ENCODE measurements around the gene CREM. TPM values are rescaled to one million over a fixed set of nuclear protein-coding genes. Genes with fewer than 3 reads are reported as not detected.

The CREM gene
- total RNA-seq, 1 donor from 2014 or later = 42.8 TPM

DNA sequence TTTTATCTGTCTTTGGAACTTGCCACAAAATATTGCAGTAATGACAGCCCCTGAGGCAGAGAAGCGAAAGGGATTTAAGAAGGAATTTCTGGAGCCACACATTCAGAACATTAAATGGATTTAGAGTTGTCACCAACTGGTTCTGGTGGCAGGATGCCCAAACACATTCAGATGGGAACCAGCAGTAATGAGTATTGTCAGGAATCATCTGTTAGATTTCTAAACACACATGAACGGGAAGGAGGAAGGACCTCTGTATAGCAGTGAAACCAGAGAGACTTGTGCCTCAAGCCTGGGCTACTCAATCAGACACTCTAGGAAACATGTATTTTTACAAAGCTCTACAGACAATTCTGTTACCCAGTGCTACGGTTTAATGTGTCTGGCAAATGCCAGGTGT is 105.9 kb downstream of the CREM start:
- H3K27me3 Mint-ChIP-seq (ENCODE audit: unreplicated experiment) = no peaks in the 10 kb centered on the region
- H3K27ac Mint-ChIP-seq (ENCODE audit: unreplicated experiment) = no peak overlapping the region
- no peak for DNase-seq (ENCODE audit: low spot score)
- H3K4me1 Mint-ChIP-seq (ENCODE audit: unreplicated experiment) = peaks cover 11% of the 10 kb centered on the region
- no peaks in the 10 kb centered on the region for H3K36me3 Mint-ChIP-seq (ENCODE audit: low read depth, unreplicated experiment)
- TF ChIP-seq, protein P1, sequence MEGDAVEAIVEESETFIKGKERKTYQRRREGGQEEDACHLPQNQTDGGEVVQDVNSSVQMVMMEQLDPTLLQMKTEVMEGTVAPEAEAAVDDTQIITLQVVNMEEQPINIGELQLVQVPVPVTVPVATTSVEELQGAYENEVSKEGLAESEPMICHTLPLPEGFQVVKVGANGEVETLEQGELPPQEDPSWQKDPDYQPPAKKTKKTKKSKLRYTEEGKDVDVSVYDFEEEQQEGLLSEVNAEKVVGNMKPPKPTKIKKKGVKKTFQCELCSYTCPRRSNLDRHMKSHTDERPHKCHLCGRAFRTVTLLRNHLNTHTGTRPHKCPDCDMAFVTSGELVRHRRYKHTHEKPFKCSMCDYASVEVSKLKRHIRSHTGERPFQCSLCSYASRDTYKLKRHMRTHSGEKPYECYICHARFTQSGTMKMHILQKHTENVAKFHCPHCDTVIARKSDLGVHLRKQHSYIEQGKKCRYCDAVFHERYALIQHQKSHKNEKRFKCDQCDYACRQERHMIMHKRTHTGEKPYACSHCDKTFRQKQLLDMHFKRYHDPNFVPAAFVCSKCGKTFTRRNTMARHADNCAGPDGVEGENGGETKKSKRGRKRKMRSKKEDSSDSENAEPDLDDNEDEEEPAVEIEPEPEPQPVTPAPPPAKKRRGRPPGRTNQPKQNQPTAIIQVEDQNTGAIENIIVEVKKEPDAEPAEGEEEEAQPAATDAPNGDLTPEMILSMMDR (IDR thresholded peaks at IDR 0.05; ENCODE audit: unreplicated experiment) = no peak
- no peaks in the 10 kb centered on the region for H3K9me3 Mint-ChIP-seq (ENCODE audit: unreplicated experiment)
- no peak overlapping the region for H3K4me3 Mint-ChIP-seq (ENCODE audit: unreplicated experiment)

DNA sequence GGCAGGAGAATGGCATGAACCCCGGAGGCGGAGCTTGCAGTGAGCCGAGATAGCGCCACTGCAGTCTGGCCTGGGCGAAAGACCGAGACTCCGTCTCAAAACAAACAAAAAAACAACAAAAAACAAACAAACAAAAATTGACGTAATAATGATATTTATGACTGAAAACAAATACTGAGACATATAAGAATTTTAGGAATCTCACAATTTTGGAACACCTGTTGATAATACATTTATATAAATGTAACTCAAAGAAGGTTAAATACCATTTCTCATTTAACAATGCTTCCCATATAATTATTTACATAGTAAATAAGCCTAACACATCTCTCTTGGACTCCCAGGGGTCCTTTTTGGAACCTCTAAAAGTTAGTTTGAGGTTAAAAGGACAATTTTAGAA is 107.4 kb downstream of the CREM start:
- peaks cover 11% of the 10 kb centered on the region for H3K4me1 Mint-ChIP-seq (ENCODE audit: unreplicated experiment)
- no peak overlapping the region for H3K27ac Mint-ChIP-seq (ENCODE audit: unreplicated experiment)
- no peak overlapping the region for H3K4me3 Mint-ChIP-seq (ENCODE audit: unreplicated experiment)
- H3K9me3 Mint-ChIP-seq (ENCODE audit: unreplicated experiment) = no peaks in the 10 kb centered on the region
- H3K27me3 Mint-ChIP-seq (ENCODE audit: unreplicated experiment) = no peaks in the 10 kb centered on the region
- no peak for DNase-seq (ENCODE audit: low spot score)
- TF ChIP-seq, protein P1 (IDR thresholded peaks at IDR 0.05; ENCODE audit: unreplicated experiment) = no peak
- H3K36me3 Mint-ChIP-seq (ENCODE audit: low read depth, unreplicated experiment) = no peaks in the 10 kb centered on the region

DNA sequence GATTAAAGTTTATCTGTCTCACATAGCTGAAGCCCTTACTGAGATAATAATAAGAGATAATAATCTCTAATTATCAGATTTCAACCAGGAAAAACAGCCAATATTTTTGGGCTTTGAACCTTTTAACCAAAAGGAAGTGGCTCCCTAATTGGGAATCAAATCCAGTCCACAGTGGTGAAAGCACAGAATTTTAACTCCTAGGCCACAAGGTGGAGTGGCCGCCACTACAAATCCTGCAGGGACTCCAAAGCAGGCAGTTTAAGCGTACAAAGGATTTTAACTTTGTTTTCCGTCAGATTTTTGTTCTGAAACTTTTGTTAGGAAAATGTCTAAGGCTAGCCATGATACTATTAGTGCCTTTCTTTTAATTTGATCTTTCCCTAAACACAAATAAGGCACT is 110.1 kb downstream of the CREM start:
- no peak for DNase-seq (ENCODE audit: low spot score)
- H3K4me1 Mint-ChIP-seq (ENCODE audit: unreplicated experiment) = peaks cover 6% of the 10 kb centered on the region
- no peaks in the 10 kb centered on the region for H3K27me3 Mint-ChIP-seq (ENCODE audit: unreplicated experiment)
- TF ChIP-seq, protein P1 (IDR thresholded peaks at IDR 0.05; ENCODE audit: unreplicated experiment) = no peak
- no peak overlapping the region for H3K27ac Mint-ChIP-seq (ENCODE audit: unreplicated experiment)
- H3K4me3 Mint-ChIP-seq (ENCODE audit: unreplicated experiment) = no peak overlapping the region
- no peaks in the 10 kb centered on the region for H3K36me3 Mint-ChIP-seq (ENCODE audit: low read depth, unreplicated experiment)
- no peaks in the 10 kb centered on the region for H3K9me3 Mint-ChIP-seq (ENCODE audit: unreplicated experiment)

DNA sequence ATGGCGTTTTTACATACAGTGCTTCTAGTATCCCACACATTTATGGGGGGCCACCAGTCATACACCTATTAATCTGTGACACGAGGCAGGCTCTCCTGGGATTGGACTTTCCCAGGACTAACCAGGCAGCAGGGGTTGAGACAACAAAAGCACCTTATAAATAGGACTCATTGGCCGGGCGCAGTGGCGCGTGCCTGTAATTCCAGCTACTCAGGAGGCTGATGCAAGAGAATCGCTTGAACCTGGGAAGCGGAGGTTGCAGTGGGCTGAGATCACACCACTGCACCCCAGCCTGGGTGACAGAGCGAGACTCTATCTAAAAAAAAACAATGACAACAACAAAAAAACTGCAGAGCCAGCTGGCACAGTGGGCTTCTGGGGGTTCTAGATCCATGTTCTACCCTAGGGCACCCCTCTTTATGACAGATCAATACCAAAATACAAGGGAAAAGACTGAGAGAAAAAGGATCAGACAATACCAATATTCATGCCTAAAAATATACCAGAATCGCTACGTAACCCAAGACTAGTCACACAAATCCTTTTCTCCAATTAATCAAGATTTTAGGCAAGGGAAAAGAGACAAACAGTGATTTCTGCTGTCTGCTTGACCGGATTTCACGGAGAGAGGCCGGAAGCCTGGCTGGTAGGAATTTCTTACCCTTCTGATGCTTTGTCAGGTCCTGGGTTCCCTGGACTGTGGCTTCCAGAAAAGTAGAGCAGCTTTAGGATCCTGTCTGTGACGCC is 111.3 kb downstream of the CREM start:
- H3K27ac Mint-ChIP-seq (ENCODE audit: unreplicated experiment) = no peak overlapping the region
- H3K9me3 Mint-ChIP-seq (ENCODE audit: unreplicated experiment) = no peaks in the 10 kb centered on the region
- no peaks in the 10 kb centered on the region for H3K36me3 Mint-ChIP-seq (ENCODE audit: low read depth, unreplicated experiment)
- peaks cover 6% of the 10 kb centered on the region for H3K4me1 Mint-ChIP-seq (ENCODE audit: unreplicated experiment)
- TF ChIP-seq, protein P1 (IDR thresholded peaks at IDR 0.05; ENCODE audit: unreplicated experiment) = no peak
- H3K27me3 Mint-ChIP-seq (ENCODE audit: unreplicated experiment) = no peaks in the 10 kb centered on the region
- no peak overlapping the region for H3K4me3 Mint-ChIP-seq (ENCODE audit: unreplicated experiment)
- no peak for DNase-seq (ENCODE audit: low spot score)

DNA sequence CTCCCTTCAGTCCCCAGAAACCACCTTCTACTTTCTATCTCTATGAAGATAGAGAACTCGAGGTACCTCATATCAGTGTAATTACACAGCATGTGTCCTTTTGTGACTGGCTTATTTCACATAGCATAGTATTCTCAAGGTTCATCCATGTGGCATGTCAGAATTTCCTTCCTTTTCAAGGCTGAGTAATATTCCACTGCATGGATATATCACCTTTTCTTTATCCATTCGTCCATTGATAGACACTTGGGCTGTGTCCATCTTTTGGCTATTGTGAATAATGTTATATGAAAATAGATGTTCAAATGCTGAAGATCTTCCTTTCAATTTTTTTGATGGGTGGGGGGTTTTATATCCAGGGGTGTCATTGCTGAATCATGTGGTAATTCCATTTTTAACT is 117.9 kb downstream of the CREM start:
- no peaks in the 10 kb centered on the region for H3K9me3 Mint-ChIP-seq (ENCODE audit: unreplicated experiment)
- no peak overlapping the region for H3K27ac Mint-ChIP-seq (ENCODE audit: unreplicated experiment)
- DNase-seq (ENCODE audit: low spot score) = no peak
- TF ChIP-seq, protein P1 (IDR thresholded peaks at IDR 0.05; ENCODE audit: unreplicated experiment) = no peak
- H3K4me3 Mint-ChIP-seq (ENCODE audit: unreplicated experiment) = no peak overlapping the region
- peaks cover 2% of the 10 kb centered on the region for H3K4me1 Mint-ChIP-seq (ENCODE audit: unreplicated experiment)
- peaks cover 1% of the 10 kb centered on the region for H3K27me3 Mint-ChIP-seq (ENCODE audit: unreplicated experiment)
- peaks cover 3% of the 10 kb centered on the region for H3K36me3 Mint-ChIP-seq (ENCODE audit: low read depth, unreplicated experiment)

Measured in endothelial cell (in vitro differentiated cells).